ENCODE results near the gene UNC93A.

UNC93A gene

DNA sequence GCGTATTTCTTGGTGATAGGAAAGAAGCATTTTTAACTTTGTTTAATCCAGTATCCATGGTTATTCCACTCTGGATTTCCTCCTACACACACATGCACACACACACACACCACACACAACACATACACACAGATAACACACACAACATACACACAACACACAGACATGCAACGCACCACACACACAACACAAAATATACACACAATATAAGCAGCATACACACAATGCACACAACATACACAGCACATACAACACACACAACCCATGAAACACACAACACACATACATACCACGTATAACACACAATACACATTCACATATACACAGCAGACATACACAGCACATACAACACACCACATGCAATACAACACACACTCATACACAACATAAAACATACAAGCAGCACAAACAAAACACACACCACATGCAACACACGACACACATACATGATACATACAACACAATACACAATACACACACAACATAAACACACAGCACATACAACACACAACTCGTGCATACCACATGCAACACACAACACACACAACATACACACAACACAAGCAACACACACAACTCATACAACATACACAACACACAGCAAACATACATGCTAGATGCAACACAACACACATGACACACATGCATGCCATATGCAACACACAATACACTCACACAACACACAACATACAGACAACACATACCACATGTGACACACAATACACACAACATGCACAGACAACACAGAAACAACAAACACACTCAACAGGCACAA lies 46.7 kb downstream of the UNC93A start:
- ATAC-seq, result no peak

DNA sequence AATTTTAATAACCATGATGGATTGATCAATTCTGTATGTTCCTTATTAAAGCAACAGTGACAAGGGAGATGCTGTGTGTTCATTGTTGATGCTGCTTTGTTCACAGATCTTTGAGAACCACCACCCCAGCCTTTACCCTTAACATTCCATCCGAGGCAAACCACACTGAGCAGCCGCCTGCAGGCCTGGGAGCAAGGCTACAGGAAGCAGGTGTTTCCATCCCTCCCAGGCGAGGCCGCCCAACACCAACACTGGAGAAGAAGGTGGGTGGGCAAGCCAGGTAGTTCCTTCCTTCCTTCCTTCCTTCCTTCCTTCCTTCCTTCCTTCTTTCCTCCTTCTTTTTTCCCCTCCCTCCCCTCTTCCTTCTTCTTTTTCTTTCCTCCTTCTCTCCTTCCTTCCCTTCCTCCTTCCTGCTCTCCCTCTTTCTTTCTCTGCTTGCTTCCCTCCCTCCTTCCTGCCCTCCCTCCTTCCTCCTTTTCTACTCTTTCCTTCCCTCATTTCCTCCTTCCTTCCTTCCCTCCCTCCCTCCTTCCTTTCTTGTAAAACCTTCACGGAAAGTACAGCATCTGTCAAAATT lies 47.5 kb downstream of the UNC93A start:
- ATAC-seq, result no peak
- TF ChIP-seq GLIS3 (CRISPR knock-in tag; IDR thresholded peaks at IDR 0.05), result no peak
- TF ChIP-seq OSR1 (CRISPR knock-in tag; IDR thresholded peaks at IDR 0.05), result no peak
- TF ChIP-seq ZC3H10 (CRISPR knock-in tag; IDR thresholded peaks at IDR 0.05), result no peak
- TF ChIP-seq, protein P1, sequence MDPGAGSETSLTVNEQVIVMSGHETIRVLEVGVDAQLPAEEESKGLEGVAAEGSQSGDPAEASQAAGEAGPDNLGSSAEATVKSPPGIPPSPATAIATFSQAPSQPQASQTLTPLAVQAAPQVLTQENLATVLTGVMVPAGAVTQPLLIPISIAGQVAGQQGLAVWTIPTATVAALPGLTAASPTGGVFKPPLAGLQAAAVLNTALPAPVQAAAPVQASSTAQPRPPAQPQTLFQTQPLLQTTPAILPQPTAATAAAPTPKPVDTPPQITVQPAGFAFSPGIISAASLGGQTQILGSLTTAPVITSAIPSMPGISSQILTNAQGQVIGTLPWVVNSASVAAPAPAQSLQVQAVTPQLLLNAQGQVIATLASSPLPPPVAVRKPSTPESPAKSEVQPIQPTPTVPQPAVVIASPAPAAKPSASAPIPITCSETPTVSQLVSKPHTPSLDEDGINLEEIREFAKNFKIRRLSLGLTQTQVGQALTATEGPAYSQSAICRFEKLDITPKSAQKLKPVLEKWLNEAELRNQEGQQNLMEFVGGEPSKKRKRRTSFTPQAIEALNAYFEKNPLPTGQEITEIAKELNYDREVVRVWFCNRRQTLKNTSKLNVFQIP (CRISPR knock-in tag; IDR thresholded peaks at IDR 0.05; ENCODE audit: borderline replicate concordance, low read depth), result no peak
- no peak for TF ChIP-seq ARNTL (CRISPR knock-in tag; IDR thresholded peaks at IDR 0.05; ENCODE audit: borderline replicate concordance, low read depth)
- TF ChIP-seq ZFP30 (CRISPR knock-in tag; IDR thresholded peaks at IDR 0.05), result no peak
- TF ChIP-seq ISL1 (CRISPR knock-in tag; IDR thresholded peaks at IDR 0.05), result no peak
- TF ChIP-seq PATZ1 (CRISPR knock-in tag; IDR thresholded peaks at IDR 0.05; ENCODE audit: borderline replicate concordance), result no peak
- no peak for TF ChIP-seq TCF4 (CRISPR knock-in tag; IDR thresholded peaks at IDR 0.05; ENCODE audit: borderline replicate concordance)
- no peak for TF ChIP-seq PPARA (CRISPR knock-in tag; IDR thresholded peaks at IDR 0.05; ENCODE audit: borderline replicate concordance)
- no peak for TF ChIP-seq RARB (CRISPR knock-in tag; IDR thresholded peaks at IDR 0.05)
- no peak for TF ChIP-seq ESRRG (CRISPR knock-in tag; IDR thresholded peaks at IDR 0.05)
- no peak for TF ChIP-seq CSDC2 (CRISPR knock-in tag; IDR thresholded peaks at IDR 0.05)

More for the DNA sequence above, 46.7 kb downstream of the UNC93A start:
- TF ChIP-seq ZFP3 (CRISPR knock-in tag; IDR thresholded peaks at IDR 0.05), result no peak
- TF ChIP-seq ZNF565 (CRISPR knock-in tag; conservative IDR thresholded peaks at IDR 0.05; ENCODE audit: low read depth), result no peak
- TF ChIP-seq OSR1 (CRISPR knock-in tag; IDR thresholded peaks at IDR 0.05), result no peak
- TF ChIP-seq ZFP30 (CRISPR knock-in tag; IDR thresholded peaks at IDR 0.05), result no peak
- TF ChIP-seq ZNF70 (CRISPR knock-in tag; IDR thresholded peaks at IDR 0.05), result no peak
- TF ChIP-seq, protein P2, sequence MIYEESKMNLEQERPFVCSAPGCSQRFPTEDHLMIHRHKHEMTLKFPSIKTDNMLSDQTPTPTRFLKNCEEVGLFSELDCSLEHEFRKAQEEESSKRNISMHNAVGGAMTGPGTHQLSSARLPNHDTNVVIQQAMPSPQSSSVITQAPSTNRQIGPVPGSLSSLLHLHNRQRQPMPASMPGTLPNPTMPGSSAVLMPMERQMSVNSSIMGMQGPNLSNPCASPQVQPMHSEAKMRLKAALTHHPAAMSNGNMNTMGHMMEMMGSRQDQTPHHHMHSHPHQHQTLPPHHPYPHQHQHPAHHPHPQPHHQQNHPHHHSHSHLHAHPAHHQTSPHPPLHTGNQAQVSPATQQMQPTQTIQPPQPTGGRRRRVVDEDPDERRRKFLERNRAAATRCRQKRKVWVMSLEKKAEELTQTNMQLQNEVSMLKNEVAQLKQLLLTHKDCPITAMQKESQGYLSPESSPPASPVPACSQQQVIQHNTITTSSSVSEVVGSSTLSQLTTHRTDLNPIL (CRISPR knock-in tag; IDR thresholded peaks at IDR 0.05; ENCODE audit: low read depth), result no peak
- no peak for TF ChIP-seq ISL1 (CRISPR knock-in tag; IDR thresholded peaks at IDR 0.05)
- no peak for TF ChIP-seq PATZ1 (CRISPR knock-in tag; IDR thresholded peaks at IDR 0.05; ENCODE audit: borderline replicate concordance)
- TF ChIP-seq ARNTL (CRISPR knock-in tag; IDR thresholded peaks at IDR 0.05; ENCODE audit: borderline replicate concordance, low read depth), result no peak
- no peak for TF ChIP-seq ZC3H10 (CRISPR knock-in tag; IDR thresholded peaks at IDR 0.05)
- no peak for TF ChIP-seq ZNF8 (CRISPR knock-in tag; IDR thresholded peaks at IDR 0.05)
- TF ChIP-seq, protein P1 (CRISPR knock-in tag; IDR thresholded peaks at IDR 0.05; ENCODE audit: borderline replicate concordance, low read depth), result no peak
- TF ChIP-seq GLIS3 (CRISPR knock-in tag; IDR thresholded peaks at IDR 0.05), result no peak
- no peak for TF ChIP-seq TOX (CRISPR knock-in tag; IDR thresholded peaks at IDR 0.05; ENCODE audit: borderline replicate concordance)
- TF ChIP-seq, protein P3, sequence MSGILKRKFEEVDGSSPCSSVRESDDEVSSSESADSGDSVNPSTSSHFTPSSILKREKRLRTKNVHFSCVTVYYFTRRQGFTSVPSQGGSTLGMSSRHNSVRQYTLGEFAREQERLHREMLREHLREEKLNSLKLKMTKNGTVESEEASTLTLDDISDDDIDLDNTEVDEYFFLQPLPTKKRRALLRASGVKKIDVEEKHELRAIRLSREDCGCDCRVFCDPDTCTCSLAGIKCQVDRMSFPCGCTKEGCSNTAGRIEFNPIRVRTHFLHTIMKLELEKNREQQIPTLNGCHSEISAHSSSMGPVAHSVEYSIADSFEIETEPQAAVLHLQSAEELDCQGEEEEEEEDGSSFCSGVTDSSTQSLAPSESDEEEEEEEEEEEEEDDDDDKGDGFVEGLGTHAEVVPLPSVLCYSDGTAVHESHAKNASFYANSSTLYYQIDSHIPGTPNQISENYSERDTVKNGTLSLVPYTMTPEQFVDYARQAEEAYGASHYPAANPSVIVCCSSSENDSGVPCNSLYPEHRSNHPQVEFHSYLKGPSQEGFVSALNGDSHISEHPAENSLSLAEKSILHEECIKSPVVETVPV (CRISPR knock-in tag; IDR thresholded peaks at IDR 0.05), result no peak
- no peak for TF ChIP-seq RARB (CRISPR knock-in tag; IDR thresholded peaks at IDR 0.05)

Data from SK-N-SH treated with all-trans-retinoic acid at 6 μM for 48 hours (cell line).